GM18867 (cell line): ENCODE measurements around the gene FLT3.
A peak's percentile ranks its signal among the peaks of the same experiment; 100 is the strongest.
"Not testable (repeated sequence)": the region's sequence is repeated elsewhere in the genome, so short reads cannot be mapped to it uniquely, and the experiment has no call there.

Source experiments
- ATAC-seq: cut with Tn5 transposase; IDR thresholded peaks from one replicate; pipeline ENCODE4 v1.9.1; 2021; ENCODE audit warnings: mild to moderate bottlenecking, moderate library complexity; ENCODE audit not compliant: unreplicated experiment

FLT3 gene

GRCh38 chr13:28046981-28047380, 53.4 kb downstream of the FLT3 start:
- ATAC-seq, result no peak

GRCh38 chr13:28045861-28046260, 54.5 kb downstream of the FLT3 start:
- ATAC-seq, result no peak

- ATAC-seq, result no peak
Observed at GRCh38 chr13:28044608-28045007, 55.8 kb downstream of the FLT3 start.

GRCh38 chr13:28043224-28043623, 57.2 kb downstream of the FLT3 start:
- ATAC-seq, result no peak

- ATAC-seq, result no peak
Observed at GRCh38 chr13:28041501-28041900, 58.9 kb downstream of the FLT3 start.

- ATAC-seq, result no peak
Observed at GRCh38 chr13:28041031-28041461, 59.3 kb downstream of the FLT3 start.

- no peak for ATAC-seq
Observed at GRCh38 chr13:28037399-28037798, 63.0 kb downstream of the FLT3 start.

GRCh38 chr13:28035146-28035782, 65.1 kb downstream of the FLT3 start:
- no peak for ATAC-seq

GRCh38 chr13:28033894-28034655, 66.3 kb downstream of the FLT3 start:
- ATAC-seq, result no peak

GRCh38 chr13:28032438-28032837, 67.9 kb downstream of the FLT3 start:
- ATAC-seq, result not testable (repeated sequence)

GRCh38 chr13:28031896-28032288, 68.5 kb downstream of the FLT3 start:
- ATAC-seq, result no peak

GRCh38 chr13:28031220-28031895, 69.0 kb downstream of the FLT3 start:
- ATAC-seq, result no peak

GRCh38 chr13:28027607-28028364, 72.6 kb downstream of the FLT3 start:
- ATAC-seq, result no peak

- no peak for ATAC-seq
Observed at GRCh38 chr13:28027071-28027470, 73.3 kb downstream of the FLT3 start.

- ATAC-seq, result no peak
Observed at GRCh38 chr13:28026508-28026907, 73.9 kb downstream of the FLT3 start.

GRCh38 chr13:28022848-28023518, 77.4 kb downstream of the FLT3 start:
- ATAC-seq, result no peak

- ATAC-seq, result no peak
Observed at GRCh38 chr13:28014301-28014700, 86.1 kb downstream of the FLT3 start.

GRCh38 chr13:28013482-28013881, 86.9 kb downstream of the FLT3 start:
- ATAC-seq, result no peak

- peak; percentile 85 for ATAC-seq
Observed at GRCh38 chr13:28012896-28013295, 87.5 kb downstream of the FLT3 start.

- peak; percentile 4 for ATAC-seq
Observed at GRCh38 chr13:28012383-28012782, 88.0 kb downstream of the FLT3 start.

GRCh38 chr13:28010046-28010445, 90.3 kb downstream of the FLT3 start:
- ATAC-seq, result no peak
